Esophagus muscularis mucosa (tissue), 4 donors: ENCODE data around the gene AP5B1. TPM values are rescaled to one million over a fixed set of nuclear protein-coding genes. Genes with fewer than 3 reads are reported as not detected.
"Not testable (repeated sequence)": the region's sequence is repeated elsewhere in the genome, so short reads cannot be mapped to it uniquely, and the experiment has no call there.

Experiments
- DNase-seq: peaks from one replicate; pipeline ENCODE4 v3.0.0-alpha.2; 2017; ENCODE audit errors: extremely low spot score
- H3K27ac ChIP-seq, 4 donors: fragments of 200-600 bp; sonication (generic); replicated peaks in 1 of 4; 1 replicate in 3 of 4; 2 replicates in 1 of 4; pipeline ENCODE4 v1.5.1; 2016 to 2019; ENCODE audit warnings: mild to moderate bottlenecking in 1 of 4
- H3K27me3 ChIP-seq, 4 donors: fragments of 200-600 bp; sonication (generic); one replicate each; pipeline versions ENCODE4 v1.5.1 to v1.6.0; 2016 to 2019
- H3K36me3 ChIP-seq, 4 donors: fragments of 200-600 bp; sonication (generic); one replicate each; pipeline ENCODE4 v1.5.1; 2016 to 2019
- H3K4me1 ChIP-seq, 4 donors: fragments of 200-600 bp; sonication (generic); one replicate each; pipeline ENCODE4 v1.5.1; 2016 to 2019
- H3K4me3 ChIP-seq, 4 donors: fragments of 200-600 bp; sonication (generic); 1 replicate in 2 of 4; 2 replicates in 2 of 4; pipeline ENCODE4 v1.5.1; 2016 to 2019; ENCODE audit warnings: mild to moderate bottlenecking in 4 of 4, moderate library complexity in 1 of 4
- H3K9me3 ChIP-seq, 4 donors: fragments of 200-600 bp; sonication (generic); 1 replicate in 3 of 4; 2 replicates in 1 of 4; pipeline ENCODE4 v1.5.1; 2016 to 2019
- CTCF ChIP-seq, 3 experiments: fragments of 200-600 bp in 2 of 3; fragments of 450-650 bp in 1 of 3; sonication (generic) in 2 of 3; IDR thresholded peaks; one replicate each; pipeline ENCODE4 v1.5.1; 2017 to 2019; ENCODE audit warnings: antibody characterized with exemption in 3 of 3, mild to moderate bottlenecking in 2 of 3, moderate library complexity in 1 of 3
- EP300 ChIP-seq: sonication (generic); formaldehyde crosslinking; IDR thresholded peaks from one replicate; pipeline ENCODE4 v1.6.1; 2017; ENCODE audit warnings: antibody characterized with exemption
- POLR2A ChIP-seq: fragments of 450-650 bp; IDR thresholded peaks from one replicate; pipeline ENCODE4 v1.6.1; 2017; ENCODE audit warnings: antibody characterized with exemption, moderate library complexity, mild to moderate bottlenecking, low read depth
- POLR2AphosphoS5 ChIP-seq, 2 donors: sonication (generic); formaldehyde crosslinking; IDR thresholded peaks; one replicate each; pipeline ENCODE4 v1.6.1; 2017; ENCODE audit warnings: antibody characterized with exemption in 2 of 2
- WGBS: methylation state at CpG from one replicate; pipeline ENCODE4 v1.1.5; 2018; 5-methylcytosine and 5-hydroxymethylcytosine counted together
- intact Hi-C: fragments of 100-400 bp; cut with DNase I; formaldehyde crosslinking; loops from one replicate; pipeline ENCODE4 v1.15.1; 2023
- total RNA-seq, 4 donors: library from RNA; depleted of rRNA; stranded (reverse); fragments of >200 nt; gene quantifications; one replicate each; pipeline versions ENCODE4 v1.1.0 to v1.2.1, GENCODE V29; 2016

The AP5B1 gene
- total RNA-seq, 4 donors from 2014 or later = 15.0 to 28.0 (median 24.2) TPM

- intact Hi-C loops = no loop called here
- H3K36me3 ChIP-seq = no peaks in the 10 kb centered on the region
- TF ChIP-seq POLR2AphosphoS5 (IDR thresholded peaks at IDR 0.05) = no peak
- TF ChIP-seq EP300 = no peak
- no peak for TF ChIP-seq POLR2A
- TF ChIP-seq CTCF (IDR thresholded peaks at IDR 0.05) = no peak
- no peak overlapping the region for H3K4me3 ChIP-seq
- no peaks in the 10 kb centered on the region for H3K4me1 ChIP-seq
- no peak overlapping the region for H3K27ac ChIP-seq
- no peak for DNase-seq
- H3K9me3 ChIP-seq = peaks cover 0 to 9% (median 0%) of the 10 kb centered on the region in 4 donors
- H3K27me3 ChIP-seq = peaks cover 0 to 10% (median 0%) of the 10 kb centered on the region in 4 donors
Measured at GRCh38 chr11:65736810-65737209, 44.0 kb downstream of the AP5B1 start.

- 82% methylated on average over 4 of the region's 4 CpGs for WGBS
- DNase-seq = peak; percentile 66
- H3K27ac ChIP-seq, H3K36me3 ChIP-seq, H3K4me1 ChIP-seq, H3K4me3 ChIP-seq, H3K27me3 ChIP-seq, intact Hi-C loops: not testable (repeated sequence)
- peaks cover 0 to 11% (median 0%) of the 10 kb centered on the region in 4 donors for H3K9me3 ChIP-seq
Measured at GRCh38 chr11:65735111-65735510, 45.7 kb downstream of the AP5B1 start.

- H3K4me1 ChIP-seq = no peaks in the 10 kb centered on the region
- DNase-seq = peak; percentile 72
Measured at GRCh38 chr11:65730461-65730860, 50.3 kb downstream of the AP5B1 start.

GRCh38 chr11:65727865-65728264, 52.9 kb downstream of the AP5B1 start:
- intact Hi-C loops = no loop called here
- WGBS = 89% methylated on average over 8 of the region's 15 CpGs
- DNase-seq = no peak
- H3K27ac ChIP-seq = no peak overlapping the region
- H3K4me3 ChIP-seq = no peak overlapping the region
- TF ChIP-seq CTCF (IDR thresholded peaks at IDR 0.05) (no peak), POLR2AphosphoS5 (IDR thresholded peaks at IDR 0.05) (no peak), EP300 (no peak)
- H3K9me3 ChIP-seq = peaks cover 0 to 11% (median 0%) of the 10 kb centered on the region in 4 donors
- no peaks in the 10 kb centered on the region for H3K27me3 ChIP-seq
- no peaks in the 10 kb centered on the region for H3K4me1 ChIP-seq
- no peaks in the 10 kb centered on the region for H3K36me3 ChIP-seq

More at GRCh38 chr11:65730461-65730860, 50.3 kb downstream of the AP5B1 start:
- TF ChIP-seq EP300 (no peak), CTCF (IDR thresholded peaks at IDR 0.05) (no peak), POLR2AphosphoS5 (IDR thresholded peaks at IDR 0.05) (no peak), POLR2A (no peak)
- Histone ChIP-seq H3K27me3 (no peaks in the 10 kb centered on the region), H3K27ac (no peak overlapping the region), H3K36me3 (no peaks in the 10 kb centered on the region), H3K4me3 (no peak overlapping the region), H3K9me3 (peaks cover 0 to 11% (median 0%) of the 10 kb centered on the region in 4 donors)
- intact Hi-C loops = no loop called here
- WGBS = 48% methylated on average over 5 of the region's 5 CpGs

- intact Hi-C loops = no loop called here
- TF ChIP-seq EP300 = no peak
- no peak for TF ChIP-seq CTCF (IDR thresholded peaks at IDR 0.05)
- no peak for TF ChIP-seq POLR2AphosphoS5 (IDR thresholded peaks at IDR 0.05)
- TF ChIP-seq POLR2A = no peak
- no peaks in the 10 kb centered on the region for H3K27me3 ChIP-seq
Measured at GRCh38 chr11:65726660-65727059, 54.1 kb downstream of the AP5B1 start.

More at GRCh38 chr11:65726660-65727059, 54.1 kb downstream of the AP5B1 start:
- Histone ChIP-seq H3K4me1 (no peaks in the 10 kb centered on the region), H3K36me3 (no peaks in the 10 kb centered on the region), H3K4me3 (no peak overlapping the region), H3K27ac (no peak overlapping the region), H3K9me3 (peaks cover 0 to under 1% (median 0%) of the 10 kb centered on the region in 4 donors)
- no peak for DNase-seq
- 78% methylated on average over 5 of the region's 6 CpGs for WGBS

Other genes starting within 250 kb of the AP5B1 start
- gene LTBP3, start 222.6 kb downstream of the AP5B1 start, total RNA-seq = 100 to 1,000 TPM; 107 to 208 (median 137) TPM
- gene ZNRD2, start 210.5 kb downstream of the AP5B1 start, total RNA-seq = 10 to 100 TPM; 43.6 to 77.3 (median 63.3) TPM
- gene FAM89B, start 208.4 kb downstream of the AP5B1 start, total RNA-seq = 10 to 100 TPM; 47.9 to 90.4 (median 75.0) TPM
- 100 to 1,000 TPM; 186 to 472 (median 293) TPM for gene EHBP1L1, start 204.9 kb downstream of the AP5B1 start, total RNA-seq
- 1 to 10 TPM in 3 of 4 donors, under 1 TPM in 1; 0.99 to 1.2 (median 1.2) TPM for gene KCNK7, start 185.2 kb downstream of the AP5B1 start, total RNA-seq
- 10 to 100 TPM; 29.9 to 41.7 (median 37.6) TPM for gene MAP3K11, start 166.8 kb downstream of the AP5B1 start, total RNA-seq
- gene PCNX3, start 165.2 kb downstream of the AP5B1 start, total RNA-seq = 10 to 100 TPM; 21.4 to 43.1 (median 27.1) TPM
- 10 to 100 TPM; 40.7 to 56.3 (median 45.8) TPM for gene SIPA1, start 142.9 kb downstream of the AP5B1 start, total RNA-seq
- gene RELA, start 118.1 kb downstream of the AP5B1 start, total RNA-seq = 10 to 100 TPM; 51.5 to 84.6 (median 82.1) TPM
- gene KAT5, start 68.7 kb downstream of the AP5B1 start, total RNA-seq = 10 to 100 TPM; 66.4 to 77.1 (median 68.3) TPM
- gene RNASEH2C, start 60.2 kb downstream of the AP5B1 start, total RNA-seq = 100 to 1,000 TPM in 1 of 4 donors, 10 to 100 TPM in 3; 72.1 to 137 (median 80.9) TPM
- gene OVOL1, start 6.1 kb upstream of the AP5B1 start, total RNA-seq = not detected
- gene SNX32, start 53.0 kb upstream of the AP5B1 start, total RNA-seq = under 1 TPM; 0.33 to 0.78 (median 0.41) TPM
- gene CFL1, start 77.2 kb upstream of the AP5B1 start, total RNA-seq = 100 to 1,000 TPM; 610 to 793 (median 738) TPM
- gene MUS81, start 79.5 kb upstream of the AP5B1 start, total RNA-seq = 10 to 100 TPM; 42.2 to 74.2 (median 58.3) TPM
- 100 to 1,000 TPM in 1 of 4 donors, 10 to 100 TPM in 3; 71.8 to 111 (median 82.2) TPM for gene EFEMP2, start 91.8 kb upstream of the AP5B1 start, total RNA-seq
- gene CTSW, start 98.9 kb upstream of the AP5B1 start, total RNA-seq = 1 to 10 TPM in 3 of 4 donors, under 1 TPM in 1; 0.83 to 2.7 (median 1.5) TPM
- gene FIBP, start 107.5 kb upstream of the AP5B1 start, total RNA-seq = 10 to 100 TPM; 33.2 to 74.3 (median 48.6) TPM
- 10 to 100 TPM; 63.5 to 99.5 (median 84.6) TPM for gene CCDC85B, start 109.7 kb upstream of the AP5B1 start, total RNA-seq
- gene FOSL1, start 119.4 kb upstream of the AP5B1 start, total RNA-seq = 10 to 100 TPM in 1 of 4 donors, 1 to 10 TPM in 2, not detected in 1; 3.2 to 47.2 (median 8.7) TPM
- 10 to 100 TPM; 18.2 to 56.0 (median 28.0) TPM for gene C11orf68, start 138.1 kb upstream of the AP5B1 start, total RNA-seq
- 100 to 1,000 TPM in 2 of 4 donors, 10 to 100 TPM in 2; 78.4 to 122 (median 101) TPM for gene DRAP1, start 138.4 kb upstream of the AP5B1 start, total RNA-seq
- not detected for gene TSGA10IP, start 164.5 kb upstream of the AP5B1 start, total RNA-seq
- gene SART1, start 180.8 kb upstream of the AP5B1 start, total RNA-seq = 10 to 100 TPM; 47.8 to 65.0 (median 58.7) TPM
- gene EIF1AD, start 221.2 kb upstream of the AP5B1 start, total RNA-seq = 10 to 100 TPM; 25.3 to 34.9 (median 28.2) TPM
- gene BANF1, start 221.5 kb upstream of the AP5B1 start, total RNA-seq = 10 to 100 TPM; 46.9 to 72.5 (median 57.9) TPM
- gene CST6, start 231.0 kb upstream of the AP5B1 start, total RNA-seq = not detected
- under 1 TPM in 1 of 4 donors, not detected in 3; 0.52 TPM for gene CATSPER1, start 245.5 kb upstream of the AP5B1 start, total RNA-seq